Subcutaneous adipose tissue (tissue), 4 donors: ENCODE measurements around the gene CDC42EP5. TPM values are rescaled to one million over a fixed set of nuclear protein-coding genes. Genes with fewer than 3 reads are reported as not detected.

ENCODE experiments used
- CTCF ChIP-seq: fragments of 450-650 bp; IDR thresholded peaks from one replicate; pipeline ENCODE4 v1.5.1; 2016; ENCODE audit warnings: low read depth, mild to moderate bottlenecking, control low read depth, antibody characterized with exemption, moderate library complexity
- total RNA-seq, 4 donors: library from RNA; depleted of rRNA; stranded (reverse); fragments of >200 nt; gene quantifications; one replicate each; pipeline ENCODE4 v1.1.0, GENCODE V29; 2016

Gene CDC42EP5
- total RNA-seq, 4 donors from 2014 or later: 0.98 to 11.6 (median 9.8) TPM

GRCh38 chr19:54473892-54474372 is 836 bp upstream of the CDC42EP5 start:
- TF ChIP-seq CTCF: no peak

GRCh38 chr19:54470991-54471782 is 1.9 kb downstream of the CDC42EP5 start:
- no peak for TF ChIP-seq CTCF

- TF ChIP-seq CTCF: no peak
These were observed 2.7 kb downstream of the CDC42EP5 start for GRCh38 chr19:54470276-54470887.

GRCh38 chr19:54469496-54469934 is 3.6 kb downstream of the CDC42EP5 start:
- no peak for TF ChIP-seq CTCF

- TF ChIP-seq CTCF: no peak
These were observed 7.5 kb downstream of the CDC42EP5 start for GRCh38 chr19:54465426-54466109.

- no peak for TF ChIP-seq CTCF
These were observed 8.3 kb downstream of the CDC42EP5 start for GRCh38 chr19:54464630-54465425.
